HG03565 (cell line): ENCODE results near the gene HNRNPD.
"Not testable (repeated sequence)": the region's sequence is repeated elsewhere in the genome, so short reads cannot be mapped to it uniquely, and the experiment has no call there.

Experiments used
- ATAC-seq: cut with Tn5 transposase; IDR thresholded peaks from one replicate; pipeline ENCODE4 v1.9.1; 2021; ENCODE audit warnings: mild to moderate bottlenecking, moderate library complexity; ENCODE audit not compliant: unreplicated experiment

The HNRNPD gene

GRCh38 chr4:82373486-82373815 is 340 bp downstream of the HNRNPD start:
- ATAC-seq = peak; percentile 8

- no peak for ATAC-seq
Measured at GRCh38 chr4:82372517-82373485, 990 bp downstream of the HNRNPD start.

- ATAC-seq = no peak
Measured at GRCh38 chr4:82371497-82371896, 2.3 kb downstream of the HNRNPD start.

- ATAC-seq = no peak
Measured at GRCh38 chr4:82367438-82368097, 6.2 kb downstream of the HNRNPD start.

GRCh38 chr4:82366431-82366830 is 7.4 kb downstream of the HNRNPD start:
- ATAC-seq = not testable (repeated sequence)

- ATAC-seq = no peak
Measured at GRCh38 chr4:82363896-82364487, 9.8 kb downstream of the HNRNPD start.

GRCh38 chr4:82362565-82362964 is 11.2 kb downstream of the HNRNPD start:
- ATAC-seq = peak; percentile 37

GRCh38 chr4:82360298-82361177 is 13.3 kb downstream of the HNRNPD start:
- peak; percentile 42 for ATAC-seq

GRCh38 chr4:82358847-82359246 is 14.9 kb downstream of the HNRNPD start:
- no peak for ATAC-seq

- ATAC-seq = no peak
Measured at GRCh38 chr4:82357640-82358039, 16.2 kb downstream of the HNRNPD start.

GRCh38 chr4:82354788-82355187 is 19.0 kb downstream of the HNRNPD start:
- ATAC-seq = no peak

- ATAC-seq = peak; percentile 42
Measured at GRCh38 chr4:82352825-82353366, 20.9 kb downstream of the HNRNPD start.

- no peak for ATAC-seq
Measured at GRCh38 chr4:82352118-82352824, 21.5 kb downstream of the HNRNPD start.

- ATAC-seq = no peak
Measured at GRCh38 chr4:82346126-82346525, 27.7 kb downstream of the HNRNPD start.

GRCh38 chr4:82335043-82335442 is 38.7 kb downstream of the HNRNPD start:
- ATAC-seq = no peak

- ATAC-seq = not testable (repeated sequence)
Measured at GRCh38 chr4:82333641-82334040, 40.1 kb downstream of the HNRNPD start.

- ATAC-seq = no peak
Measured at GRCh38 chr4:82331814-82332213, 42.0 kb downstream of the HNRNPD start.

- no peak for ATAC-seq
Measured at GRCh38 chr4:82320351-82320750, 53.4 kb downstream of the HNRNPD start.

- not testable (repeated sequence) for ATAC-seq
Measured at GRCh38 chr4:82303063-82303462, 70.7 kb downstream of the HNRNPD start.
